H9 (cell line): ENCODE results near the gene FRMD4B. TPM values are rescaled to one million over a fixed set of nuclear protein-coding genes. Genes with fewer than 3 reads are reported as not detected.

Source experiments
- DNase-seq: peaks from one replicate; pipeline ENCODE4 v3.0.0-alpha.2; 2017
- H2AFZ ChIP-seq: one replicate; pipeline ENCODE4 v1.6.1; 2013; ENCODE audit warnings: mild to moderate bottlenecking, low read length, control low read depth, moderate library complexity
- H2AK5ac ChIP-seq: 2 replicates; pipeline ENCODE4 v1.6.1; 2013; ENCODE audit warnings: low read length, control low read depth, mixed read lengths; ENCODE audit not compliant: insufficient read length
- H2BK120ac ChIP-seq: one replicate; pipeline ENCODE4 v1.6.1; 2013; ENCODE audit warnings: low read depth, mild to moderate bottlenecking, low read length, control low read depth, inconsistent platforms; ENCODE audit not compliant: poor library complexity, severe bottlenecking
- H2BK12ac ChIP-seq: 2 replicates; pipeline ENCODE4 v1.6.1; 2013; ENCODE audit warnings: low read length, control low read depth, mixed read lengths, low read depth; ENCODE audit not compliant: insufficient read length
- H2BK15ac ChIP-seq: 2 replicates; pipeline ENCODE4 v1.6.1; 2013; ENCODE audit warnings: low read depth, low read length, control low read depth
- H2BK20ac ChIP-seq: one replicate; pipeline ENCODE4 v1.6.1; 2013; ENCODE audit warnings: low read depth, mild to moderate bottlenecking, low read length, control low read depth, inconsistent platforms; ENCODE audit not compliant: poor library complexity, severe bottlenecking
- H2BK5ac ChIP-seq: 2 replicates; pipeline ENCODE4 v1.6.1; 2013; ENCODE audit warnings: low read length, control low read depth, mixed read lengths; ENCODE audit not compliant: insufficient read length
- H3K14ac ChIP-seq: 2 replicates; pipeline ENCODE4 v1.6.1; 2013; ENCODE audit warnings: low read length, control low read depth; ENCODE audit not compliant: insufficient read depth
- H3K18ac ChIP-seq: 2 replicates; pipeline ENCODE4 v1.6.1; 2013; ENCODE audit warnings: low read depth, mild to moderate bottlenecking, mixed read lengths, low read length, control low read depth; ENCODE audit not compliant: insufficient read length
- H3K23ac ChIP-seq: 2 replicates; pipeline ENCODE4 v1.6.1; 2013; ENCODE audit warnings: low read length, control low read depth, mixed read lengths, low read depth; ENCODE audit not compliant: insufficient read length
- H3K23me2 ChIP-seq: 2 replicates; pipeline ENCODE4 v1.6.1; 2013; ENCODE audit warnings: low read depth, mild to moderate bottlenecking, mixed read lengths, low read length, control low read depth; ENCODE audit not compliant: insufficient read length, poor library complexity, severe bottlenecking
- H3K27ac ChIP-seq: 2 replicates; pipeline ENCODE4 v1.5.1; 2013; ENCODE audit warnings: low read length, control low read depth, mixed read lengths, low read depth; ENCODE audit not compliant: insufficient read length
- H3K27me3 ChIP-seq: 2 replicates; pipeline ENCODE4 v1.6.1; 2013; ENCODE audit warnings: low read length, control low read depth, inconsistent platforms; ENCODE audit not compliant: insufficient read depth
- H3K4ac ChIP-seq: 2 replicates; pipeline ENCODE4 v1.6.1; 2013; ENCODE audit warnings: low read depth, mild to moderate bottlenecking, control low read depth, inconsistent platforms, low read length, moderate library complexity
- H3K4me1 ChIP-seq: 2 replicates; pipeline ENCODE4 v1.6.1; 2013; ENCODE audit warnings: low read length, control low read depth, inconsistent platforms; ENCODE audit not compliant: insufficient read depth
- H3K4me2 ChIP-seq: 2 replicates; pipeline ENCODE4 v1.6.1; 2013; ENCODE audit warnings: low read length, control low read depth, mixed read lengths; ENCODE audit not compliant: insufficient read length, insufficient read depth
- H3K56ac ChIP-seq: 2 replicates; pipeline ENCODE4 v1.6.1; 2013; ENCODE audit warnings: low read depth, mild to moderate bottlenecking, mixed read lengths, low read length, control low read depth; ENCODE audit not compliant: insufficient read length
- H3K79me1 ChIP-seq: 2 replicates; pipeline ENCODE4 v1.6.1; 2013; ENCODE audit warnings: low read depth, mild to moderate bottlenecking, moderate library complexity, low read length, control low read depth, inconsistent platforms; ENCODE audit not compliant: insufficient read depth, poor library complexity, severe bottlenecking
- H3K79me2 ChIP-seq: 2 replicates; pipeline ENCODE4 v1.6.1; 2013; ENCODE audit warnings: low read length, control low read depth, inconsistent platforms; ENCODE audit not compliant: insufficient read depth
- H3K9ac ChIP-seq: 2 replicates; pipeline ENCODE4 v1.6.1; 2013; ENCODE audit warnings: low read length, control low read depth, mixed read lengths; ENCODE audit not compliant: insufficient read length; ENCODE audit errors: extremely low read depth
- H3K9me3 ChIP-seq: one replicate; pipeline ENCODE4 v1.6.1; 2013; ENCODE audit warnings: low read depth, low read length, inconsistent platforms; ENCODE audit not compliant: control insufficient read depth
- H3T11ph ChIP-seq: one replicate; pipeline ENCODE4 v1.6.1; 2013; ENCODE audit warnings: mild to moderate bottlenecking, low read length, control low read depth, inconsistent platforms
- H4K20me1 ChIP-seq: one replicate; pipeline ENCODE4 v1.6.1; 2013; ENCODE audit not compliant: control insufficient read depth, insufficient read length, insufficient read depth
- H4K5ac ChIP-seq: 2 replicates; pipeline ENCODE4 v1.6.1; 2013; ENCODE audit warnings: low read depth, mild to moderate bottlenecking, mixed read lengths, low read length, control low read depth; ENCODE audit not compliant: insufficient read length
- H4K8ac ChIP-seq: replicated peaks from 2 replicates; pipeline ENCODE4 v1.6.1; 2013; ENCODE audit warnings: low read length, control low read depth, mixed read lengths, low read depth; ENCODE audit not compliant: insufficient read length
- H4K91ac ChIP-seq: 2 replicates; pipeline ENCODE4 v1.6.1; 2013; ENCODE audit warnings: low read depth, mild to moderate bottlenecking, moderate library complexity, mixed read lengths, low read length, control low read depth; ENCODE audit not compliant: insufficient read length
- H3K27ac Mint-ChIP-seq, 3 experiments: 2 replicates in 2 of 3; 3 replicates in 1 of 3; pipeline ENCODE4 v1.8.0; 2020 to 2021; ENCODE audit warnings: mixed read lengths in 3 of 3, mild to moderate bottlenecking in 1 of 3, moderate library complexity in 1 of 3
- H3K27me3 Mint-ChIP-seq: 2 replicates; pipeline ENCODE4 v1.8.0; 2021; ENCODE audit warnings: low read depth, mild to moderate bottlenecking, moderate library complexity, mixed read lengths
- H3K36me3 Mint-ChIP-seq, 3 experiments: 2 replicates in 2 of 3; 3 replicates in 1 of 3; pipeline ENCODE4 v1.8.0; 2020 to 2021; ENCODE audit warnings: low read depth in 3 of 3, mixed read lengths in 3 of 3; ENCODE audit not compliant: insufficient read depth in 1 of 3
- H3K4me1 Mint-ChIP-seq, 2 experiments: 2 replicates each; pipeline ENCODE4 v1.8.0; 2020; ENCODE audit warnings: mixed read lengths in 2 of 2
- H3K4me3 Mint-ChIP-seq, 2 experiments: 2 replicates in 1 of 2; 3 replicates in 1 of 2; pipeline ENCODE4 v1.8.0; 2020 to 2021; ENCODE audit warnings: mild to moderate bottlenecking in 2 of 2, mixed read lengths in 2 of 2, moderate library complexity in 1 of 2
- H3K9me3 Mint-ChIP-seq, 2 experiments: 2 replicates in 1 of 2; 3 replicates in 1 of 2; pipeline ENCODE4 v1.8.0; 2020; ENCODE audit warnings: mild to moderate bottlenecking in 2 of 2, mixed read lengths in 2 of 2, moderate library complexity in 1 of 2
- CTCF ChIP-seq: fragments of 200-600 bp; sonication (generic); conservative IDR thresholded peaks from 3 replicates; pipeline ENCODE4 v1.8.0; 2021; ENCODE audit warnings: antibody characterized with exemption, mild to moderate bottlenecking
- WGBS: extraction: QIAGEN DNeasy Blood & Tissue Kit; methylation state at CpG from one replicate; pipeline ENCODE4 v1.1.7; 2013; ENCODE audit warnings: missing lambda C conversion rate, low lambda C conversion rate, mixed read lengths; ENCODE audit not compliant: insufficient read length; ENCODE audit errors: extremely low coverage; 5-methylcytosine and 5-hydroxymethylcytosine counted together
- total RNA-seq: library from RNA; stranded (reverse); gene quantifications from 2 replicates; pipeline ENCODE4 v1.2.1, GENCODE V29; 2021

The FRMD4B gene
- total RNA-seq, 1 experiment from 2014 or later, result 3.4 TPM

GRCh38 chr3:69322158-69322509 is 63.8 kb downstream of the FRMD4B start:
- no peak overlapping the region for H3T11ph ChIP-seq
- no peak overlapping the region for H2AK5ac ChIP-seq
- no peaks in the 10 kb centered on the region; a peak in 1 of 7 replicates for H3K36me3 Mint-ChIP-seq
- no peak overlapping the region for H2BK12ac ChIP-seq
- H4K5ac ChIP-seq, result no peak overlapping the region
- H3K9me3 ChIP-seq, result no peaks in the 10 kb centered on the region
- H3K9ac ChIP-seq, result no peak overlapping the region
- no peaks in the 10 kb centered on the region for H4K20me1 ChIP-seq
- H3K4me1 ChIP-seq, result no peaks in the 10 kb centered on the region
- no peaks in the 10 kb centered on the region for H3K79me2 ChIP-seq
- H2BK120ac ChIP-seq, result no peak overlapping the region
- WGBS, result no CpG with 5 or more reads among the region's 4 CpGs
- H3K27me3 Mint-ChIP-seq, result no peaks in the 10 kb centered on the region
- no peak overlapping the region for H2BK15ac ChIP-seq
- no peak for TF ChIP-seq CTCF
- H3K23ac ChIP-seq, result no peak overlapping the region
- H3K27ac ChIP-seq, result no peak overlapping the region
- H2BK5ac ChIP-seq, result no peak overlapping the region
- H2BK20ac ChIP-seq, result no peak overlapping the region
- no peak overlapping the region for H3K4me2 ChIP-seq
- no peak overlapping the region for H4K91ac ChIP-seq
- no peak for DNase-seq
- no peak overlapping the region for H3K56ac ChIP-seq
- H3K4ac ChIP-seq, result no peak overlapping the region
- no peak overlapping the region for H2AFZ ChIP-seq
- H3K23me2 ChIP-seq, result no peaks in the 10 kb centered on the region
- no peak overlapping the region for H4K8ac ChIP-seq
- H3K4me1 Mint-ChIP-seq, result peaks cover 0 to 9% of the 10 kb centered on the region in 2 experiments; a peak in 3 of 4 replicates
- H3K4me3 Mint-ChIP-seq, result no peak overlapping the region
- H3K18ac ChIP-seq, result no peak overlapping the region
- H3K27me3 ChIP-seq, result no peaks in the 10 kb centered on the region
- no peaks in the 10 kb centered on the region; a peak in 1 of 5 replicates for H3K9me3 Mint-ChIP-seq
- no peak overlapping the region for H3K14ac ChIP-seq
- H3K79me1 ChIP-seq, result no peaks in the 10 kb centered on the region
- H3K27ac Mint-ChIP-seq, result no peak overlapping the region; a peak in 1 of 7 replicates
